Right hindlimb (tissue), 1 donor: ENCODE data around the gene PCDHGC4.

Source experiments
- DNase-seq: peaks from one replicate; pipeline ENCODE4 v3.0.0-alpha.2; 2018

Gene PCDHGC4

GRCh38 chr5:141512911-141513626 lies 28.2 kb downstream of the PCDHGC4 start:
- peak; percentile 85 for DNase-seq

GRCh38 chr5:141513627-141514329 lies 28.9 kb downstream of the PCDHGC4 start:
- DNase-seq = peak; percentile 94

- no peak for DNase-seq
These were observed 29.7 kb downstream of the PCDHGC4 start for GRCh38 chr5:141514330-141515133.

- DNase-seq = no peak
These were observed 30.3 kb downstream of the PCDHGC4 start for GRCh38 chr5:141515141-141515540.

GRCh38 chr5:141515946-141516671 lies 31.3 kb downstream of the PCDHGC4 start:
- no peak for DNase-seq

- DNase-seq = no peak
These were observed 31.8 kb downstream of the PCDHGC4 start for GRCh38 chr5:141516672-141517025.

- DNase-seq = no peak
These were observed 32.5 kb downstream of the PCDHGC4 start for GRCh38 chr5:141517312-141517711.

GRCh38 chr5:141517880-141518617 lies 33.2 kb downstream of the PCDHGC4 start:
- DNase-seq = no peak

GRCh38 chr5:141518618-141519015 lies 33.8 kb downstream of the PCDHGC4 start:
- DNase-seq = no peak

GRCh38 chr5:141519605-141520565 lies 35.1 kb downstream of the PCDHGC4 start:
- no peak for DNase-seq

GRCh38 chr5:141521244-141521781 lies 36.5 kb downstream of the PCDHGC4 start:
- peak; percentile 78 for DNase-seq

GRCh38 chr5:141522301-141522700 lies 37.5 kb downstream of the PCDHGC4 start:
- no peak for DNase-seq

- no peak for DNase-seq
These were observed 39.2 kb downstream of the PCDHGC4 start for GRCh38 chr5:141523991-141524390.

GRCh38 chr5:141524604-141525597 lies 40.1 kb downstream of the PCDHGC4 start:
- peak; percentile 94 for DNase-seq

GRCh38 chr5:141525653-141526052 lies 40.8 kb downstream of the PCDHGC4 start:
- DNase-seq = no peak

GRCh38 chr5:141527426-141527825 lies 42.6 kb downstream of the PCDHGC4 start:
- no peak for DNase-seq

GRCh38 chr5:141528291-141528984 lies 43.6 kb downstream of the PCDHGC4 start:
- peak; percentile 87 for DNase-seq

- peak; percentile 63 for DNase-seq
These were observed 44.2 kb downstream of the PCDHGC4 start for GRCh38 chr5:141529002-141529401.

GRCh38 chr5:141529873-141530272 lies 45.0 kb downstream of the PCDHGC4 start:
- DNase-seq = no peak
